ENCODE data around the gene ZNF750. TPM values are rescaled to one million over a fixed set of nuclear protein-coding genes. Genes with fewer than 3 reads are reported as not detected.

ZNF750 gene
- total RNA-seq, 1 donor from 2014 or later, result under 0.01 TPM

GRCh38 chr17:82835122-82835521, 4.7 kb downstream of the ZNF750 start:
- no peak for DNase-seq (ENCODE audit: low read depth, low spot score)

- no peak for DNase-seq (ENCODE audit: low read depth, low spot score)
Observed at GRCh38 chr17:82832881-82833475, 6.8 kb downstream of the ZNF750 start.

- DNase-seq (ENCODE audit: low read depth, low spot score), result no peak
Observed at GRCh38 chr17:82832411-82832810, 7.4 kb downstream of the ZNF750 start.

GRCh38 chr17:82831818-82832200, 8.0 kb downstream of the ZNF750 start:
- DNase-seq (ENCODE audit: low read depth, low spot score), result no peak

GRCh38 chr17:82831041-82831817, 8.6 kb downstream of the ZNF750 start:
- no peak for DNase-seq (ENCODE audit: low read depth, low spot score)

- no peak for DNase-seq (ENCODE audit: low read depth, low spot score)
Observed at GRCh38 chr17:82830249-82830661, 9.6 kb downstream of the ZNF750 start.

GRCh38 chr17:82828875-82829487, 10.8 kb downstream of the ZNF750 start:
- DNase-seq (ENCODE audit: low read depth, low spot score), result no peak

- no peak for DNase-seq (ENCODE audit: low read depth, low spot score)
Observed at GRCh38 chr17:82826956-82827355, 12.9 kb downstream of the ZNF750 start.

GRCh38 chr17:82826211-82826610, 13.6 kb downstream of the ZNF750 start:
- DNase-seq (ENCODE audit: low read depth, low spot score), result no peak

GRCh38 chr17:82825540-82826124, 14.2 kb downstream of the ZNF750 start:
- DNase-seq (ENCODE audit: low read depth, low spot score), result no peak

- no peak for DNase-seq (ENCODE audit: low read depth, low spot score)
Observed at GRCh38 chr17:82823004-82823403, 16.8 kb downstream of the ZNF750 start.

- no peak for DNase-seq (ENCODE audit: low read depth, low spot score)
Observed at GRCh38 chr17:82822281-82822680, 17.5 kb downstream of the ZNF750 start.

GRCh38 chr17:82821554-82821953, 18.3 kb downstream of the ZNF750 start:
- no peak for DNase-seq (ENCODE audit: low read depth, low spot score)

- DNase-seq (ENCODE audit: low read depth, low spot score), result no peak
Observed at GRCh38 chr17:82820278-82821251, 19.3 kb downstream of the ZNF750 start.

- DNase-seq (ENCODE audit: low read depth, low spot score), result no peak
Observed at GRCh38 chr17:82817947-82818346, 21.9 kb downstream of the ZNF750 start.

GRCh38 chr17:82816358-82816757, 23.5 kb downstream of the ZNF750 start:
- DNase-seq (ENCODE audit: low read depth, low spot score), result no peak

- no peak for DNase-seq (ENCODE audit: low read depth, low spot score)
Observed at GRCh38 chr17:82815790-82816305, 24.0 kb downstream of the ZNF750 start.

- DNase-seq (ENCODE audit: low read depth, low spot score), result no peak
Observed at GRCh38 chr17:82815354-82815753, 24.5 kb downstream of the ZNF750 start.

- no peak for DNase-seq (ENCODE audit: low read depth, low spot score)
Observed at GRCh38 chr17:82814834-82815233, 25.0 kb downstream of the ZNF750 start.

GRCh38 chr17:82813299-82814051, 26.3 kb downstream of the ZNF750 start:
- no peak for DNase-seq (ENCODE audit: low read depth, low spot score)
